H1 (cell line): Measurements from ENCODE around the gene RTN4RL1. TPM values are rescaled to one million over a fixed set of nuclear protein-coding genes. Genes with fewer than 3 reads are reported as not detected.
A peak's percentile ranks its signal among the peaks of the same experiment; 100 is the strongest.

Source experiments
- BCL11A ChIP-seq, 2 experiments: IDR thresholded peaks; one replicate each; pipeline ENCODE4 v1.6.1; 2011; ENCODE audit warnings: low read depth in 2 of 2, low read length in 2 of 2, mild to moderate bottlenecking in 2 of 2
- CREB1 ChIP-seq: IDR thresholded peaks from 2 replicates; pipeline ENCODE4 v1.6.1; 2012; ENCODE audit warnings: inconsistent platforms
- E2F6 ChIP-seq: IDR thresholded peaks from 2 replicates; pipeline ENCODE4 v1.6.1; 2012; ENCODE audit warnings: inconsistent platforms
- EP300 ChIP-seq, 2 experiments: IDR thresholded peaks; 1 replicate in 1 of 2; 2 replicates in 1 of 2; pipeline ENCODE4 v1.6.1; 2011 to 2012; ENCODE audit warnings: low read depth in 2 of 2, low read length in 2 of 2, mild to moderate bottlenecking in 2 of 2, borderline replicate concordance in 1 of 2, inconsistent platforms in 1 of 2, moderate library complexity in 1 of 2
- FOSL1 ChIP-seq: IDR thresholded peaks from 2 replicates; pipeline ENCODE4 v1.6.1; 2011; ENCODE audit warnings: mild to moderate bottlenecking, low read depth, low read length, moderate library complexity; ENCODE audit not compliant: insufficient read depth
- HDAC2 ChIP-seq, 2 experiments: fragments of 300-600 bp in 1 of 2; sonication (generic) in 1 of 2; IDR thresholded peaks; 2 replicates each; pipeline ENCODE4 v1.6.1; 2011 to 2012; ENCODE audit warnings: low read depth in 2 of 2, low read length in 2 of 2, mild to moderate bottlenecking in 2 of 2, moderate library complexity in 2 of 2, borderline replicate concordance in 1 of 2, inconsistent platforms in 1 of 2
- HDAC6 ChIP-seq: IDR thresholded peaks from one replicate; pipeline ENCODE4 v1.7.1; 2012; ENCODE audit warnings: low read depth, mild to moderate bottlenecking, inconsistent platforms, low read length, moderate library complexity
- JUN ChIP-seq: IDR thresholded peaks from 2 replicates; pipeline ENCODE4 v1.6.1; 2011; ENCODE audit warnings: low read depth, mild to moderate bottlenecking, improper control_type of control experiment, low read length
- JUND ChIP-seq: IDR thresholded peaks from 2 replicates; pipeline ENCODE4 v1.6.1; 2011; ENCODE audit warnings: mild to moderate bottlenecking, improper control_type of control experiment, low read length
- MAX ChIP-seq: IDR thresholded peaks from 2 replicates; pipeline ENCODE4 v1.6.1; 2012; ENCODE audit warnings: inconsistent platforms
- RBBP5 ChIP-seq: IDR thresholded peaks from 2 replicates; pipeline ENCODE4 v1.7.1; 2012; ENCODE audit warnings: low read depth, mild to moderate bottlenecking, inconsistent platforms, low read length, moderate library complexity, borderline replicate concordance
- RNF2 ChIP-seq: fragments of 200-900, 300-1000 bp; sonication (generic); IDR thresholded peaks from 2 replicates; pipeline ENCODE4 v1.7.1; 2016; ENCODE audit warnings: borderline replicate concordance, low read depth, mild to moderate bottlenecking, antibody characterized with exemption, low read length; ENCODE audit not compliant: poor library complexity, severe bottlenecking; ENCODE audit errors: missing control alignments
- SIN3A ChIP-seq, 2 experiments: IDR thresholded peaks in 1 of 2; conservative IDR thresholded peaks in 1 of 2; 2 replicates each; pipeline ENCODE4 v1.6.1; 2011 to 2012; ENCODE audit warnings: low read length in 2 of 2, improper control_type of control experiment in 1 of 2, low read depth in 1 of 2, mild to moderate bottlenecking in 1 of 2
- SIX5 ChIP-seq: IDR thresholded peaks from 2 replicates; pipeline ENCODE4 v1.6.1; 2011; ENCODE audit warnings: mild to moderate bottlenecking, low read depth, low read length
- SP4 ChIP-seq: IDR thresholded peaks from 2 replicates; pipeline ENCODE4 v1.6.1; 2012; ENCODE audit warnings: low read length, inconsistent platforms
- SRF ChIP-seq: IDR thresholded peaks from 2 replicates; pipeline ENCODE4 v1.6.1; 2011; ENCODE audit warnings: mild to moderate bottlenecking, low read depth, low read length, moderate library complexity
- TAF7 ChIP-seq: optimal IDR thresholded peaks from 2 replicates; pipeline ENCODE3; 2011; ENCODE audit warnings: low read depth, mild to moderate bottlenecking, inconsistent platforms, low read length, moderate library complexity, borderline replicate concordance
- TBP ChIP-seq: IDR thresholded peaks from 2 replicates; pipeline ENCODE4 v1.6.1; 2011; ENCODE audit warnings: low read depth, low read length, improper control_type of control experiment
- polyA plus RNA-seq, 7 experiments: library from polyadenylated mRNA; depleted of rRNA in 3 of 7; stranded (reverse) in 5 of 7; unstranded in 2 of 7; fragments of >200 nt in 5 of 7; fragments of 200-250 nt in 2 of 7; gene quantifications; 1 replicate in 5 of 7; 2 replicates in 1 of 7; 4 replicates in 1 of 7; pipeline versions ENCODE4 v1.2.1 to v1.2.3, GENCODE V29; 2011 to 2013; ENCODE audit warnings: missing spikeins in 2 of 7, mixed read lengths in 2 of 7
- total RNA-seq: library from RNA; stranded (reverse); fragmentation: NEBNext Ultra II Directional; extraction: Animal tissue kit (Norgen Biotek cat#: 25700); gene quantifications from 2 replicates; pipeline ENCODE4 v1.2.1, GENCODE V29; 2021
- TF ChIP-seq, protein P1 (sequence below), 3 experiments: IDR thresholded peaks; 1 replicate in 2 of 3; 2 replicates in 1 of 3; pipeline versions ENCODE4 v1.5.1 to v1.6.1; 2011; ENCODE audit warnings: low read length in 3 of 3, mild to moderate bottlenecking in 3 of 3, inconsistent platforms in 2 of 3, low read depth in 1 of 3, moderate library complexity in 1 of 3; ENCODE audit not compliant: insufficient read depth in 1 of 3; ENCODE audit errors: control extremely low read depth in 1 of 3

RTN4RL1 gene
- total and polyA plus RNA-seq, 2 of the 8 experiments (the other 6 are each of a cell fraction or from before 2014, with no cell fraction given) = 0.09 TPM; not detected in 1

DNA sequence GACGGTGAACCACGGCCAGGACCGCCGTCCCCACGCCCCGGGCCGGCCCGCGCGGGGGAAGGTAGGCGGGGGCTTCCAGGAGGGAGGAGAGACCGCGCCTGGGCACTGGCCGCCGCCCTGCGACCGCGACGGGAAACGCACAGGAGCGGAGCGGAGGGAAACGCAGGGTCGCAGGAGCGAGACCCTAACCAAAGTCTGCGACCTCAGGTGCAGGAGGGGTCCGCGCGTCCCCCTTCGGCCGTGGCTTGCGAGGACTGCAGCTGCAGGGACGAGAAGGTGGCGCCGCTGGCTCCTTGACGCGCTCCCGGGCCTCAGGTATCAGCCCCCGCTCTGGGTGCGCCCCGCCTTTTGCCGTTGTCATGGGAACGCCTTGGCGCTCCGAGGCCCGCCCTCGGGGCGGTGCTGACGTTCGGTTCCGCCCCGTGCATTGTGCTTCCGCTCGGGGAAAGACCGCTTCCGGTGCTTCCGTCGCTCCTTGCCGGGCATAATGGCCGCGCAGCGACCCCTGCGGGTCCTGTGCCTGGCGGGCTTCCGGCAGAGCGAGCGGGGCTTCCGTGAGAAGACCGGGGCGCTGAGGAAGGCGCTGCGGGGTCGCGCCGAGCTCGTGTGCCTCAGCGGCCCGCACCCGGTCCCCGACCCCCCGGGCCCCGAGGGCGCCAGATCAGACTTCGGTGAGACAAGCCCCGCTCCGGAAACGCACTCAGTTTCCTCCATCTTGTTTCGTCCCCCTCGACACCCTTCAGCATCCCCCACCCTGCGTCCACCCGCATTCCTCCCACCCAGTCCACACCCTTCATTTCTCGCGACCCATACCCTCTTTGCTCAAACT is 16.6 kb upstream of the RTN4RL1 start, which contains the start of gene OVCA2 (continued):
- TF ChIP-seq SIN3A (conservative IDR thresholded peaks at IDR 0.05 in 1 of 2, IDR thresholded peaks at IDR 0.05 in 1 of 2; ENCODE audit: low read depth in 1 of 2, low read length in 2 of 2) (peak; percentile 68 to 92; a peak in 2 of 4 replicates), TBP (peak; percentile 69; the same call in 1 of the 2 replicates), HDAC2 (IDR thresholded peaks at IDR 0.05; ENCODE audit: borderline replicate concordance in 1 of 2, low read depth in 2 of 2, low read length in 2 of 2) (peak in 1 of 2 experiments; percentile 34; a peak in 1 of 4 replicates), E2F6 (0 out of 2 replicates have a peak, but pooled peaks have one; percentile 8), JUN (no peak), SIX5 (peak; percentile 27; the same call in 1 of the 2 replicates), EP300 (IDR thresholded peaks at IDR 0.05; ENCODE audit: borderline replicate concordance in 1 of 2, low read depth in 2 of 2, low read length in 2 of 2) (no peak), HDAC6 (no peak), RBBP5 (peak; percentile 88; the same call in 1 of the 2 replicates), SP4 (no peak), FOSL1 (no peak), JUND (no peak), MAX (no peak), BCL11A (IDR thresholded peaks at IDR 0.05; ENCODE audit: low read depth in 2 of 2, low read length in 2 of 2) (no peak), SRF (no peak), TAF7 (peak; percentile 69), CREB1 (peak; percentile 66), RNF2 (no peak)
- TF ChIP-seq, protein P1, sequence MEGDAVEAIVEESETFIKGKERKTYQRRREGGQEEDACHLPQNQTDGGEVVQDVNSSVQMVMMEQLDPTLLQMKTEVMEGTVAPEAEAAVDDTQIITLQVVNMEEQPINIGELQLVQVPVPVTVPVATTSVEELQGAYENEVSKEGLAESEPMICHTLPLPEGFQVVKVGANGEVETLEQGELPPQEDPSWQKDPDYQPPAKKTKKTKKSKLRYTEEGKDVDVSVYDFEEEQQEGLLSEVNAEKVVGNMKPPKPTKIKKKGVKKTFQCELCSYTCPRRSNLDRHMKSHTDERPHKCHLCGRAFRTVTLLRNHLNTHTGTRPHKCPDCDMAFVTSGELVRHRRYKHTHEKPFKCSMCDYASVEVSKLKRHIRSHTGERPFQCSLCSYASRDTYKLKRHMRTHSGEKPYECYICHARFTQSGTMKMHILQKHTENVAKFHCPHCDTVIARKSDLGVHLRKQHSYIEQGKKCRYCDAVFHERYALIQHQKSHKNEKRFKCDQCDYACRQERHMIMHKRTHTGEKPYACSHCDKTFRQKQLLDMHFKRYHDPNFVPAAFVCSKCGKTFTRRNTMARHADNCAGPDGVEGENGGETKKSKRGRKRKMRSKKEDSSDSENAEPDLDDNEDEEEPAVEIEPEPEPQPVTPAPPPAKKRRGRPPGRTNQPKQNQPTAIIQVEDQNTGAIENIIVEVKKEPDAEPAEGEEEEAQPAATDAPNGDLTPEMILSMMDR (IDR thresholded peaks at IDR 0.05; ENCODE audit: control extremely low read depth in 1 of 3, insufficient read depth in 1 of 3, low read depth in 1 of 3, low read length in 3 of 3) = peak; percentile 54 to 66 (median 54)
